GM12875 (cell line): ENCODE data around the gene KCNMA1.

Experiments used
- H3K4me3 ChIP-seq: one replicate; pipeline ENCODE4 v1.5.1; 2011; ENCODE audit warnings: low read depth, low read length, control low read depth
- CTCF ChIP-seq: IDR thresholded peaks from 2 replicates; pipeline ENCODE4 v1.5.1; 2011; ENCODE audit warnings: low read depth, mild to moderate bottlenecking, control low read depth, inconsistent platforms, low read length, moderate library complexity, borderline replicate concordance; ENCODE audit not compliant: insufficient read depth

Gene KCNMA1

GRCh38 chr10:77164616-77165311, 472.8 kb downstream of the KCNMA1 start:
- no peak for TF ChIP-seq CTCF

DNA sequence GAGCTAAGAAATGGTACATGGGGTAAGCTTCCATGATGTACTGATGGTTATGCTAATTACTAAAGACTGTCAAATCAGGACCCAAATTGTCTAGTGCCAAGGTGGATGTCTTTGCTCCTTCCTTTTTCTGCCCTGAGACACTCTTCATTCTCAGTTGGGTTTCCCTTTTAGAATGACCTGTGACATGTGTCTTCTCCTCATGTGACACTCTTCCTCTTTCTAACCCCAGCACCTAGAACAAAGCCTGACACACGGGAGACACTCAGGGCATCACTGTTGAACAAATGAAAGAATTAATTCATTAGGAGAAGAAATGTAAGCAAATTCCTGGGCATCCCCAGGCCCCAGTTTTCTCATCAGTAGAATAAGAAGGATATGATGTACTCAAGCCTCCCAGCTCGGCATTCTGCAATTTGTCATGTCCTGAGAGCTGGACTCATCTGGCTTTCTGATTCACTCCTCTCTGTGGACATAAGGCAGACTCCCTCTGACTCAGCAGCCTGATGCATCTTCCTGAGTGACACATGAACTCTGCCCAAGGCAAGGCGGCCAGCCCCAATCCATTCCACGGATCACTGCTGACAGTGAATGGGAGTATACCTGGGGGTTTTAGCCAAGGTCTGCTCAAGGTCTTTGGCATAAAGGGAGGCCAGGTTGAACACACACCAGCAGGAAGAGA, 473.8 kb downstream of the KCNMA1 start:
- no peak for TF ChIP-seq CTCF
- H3K4me3 ChIP-seq, result no peak overlapping the region

More at GRCh38 chr10:77164616-77165311, 472.8 kb downstream of the KCNMA1 start:
- no peak overlapping the region for H3K4me3 ChIP-seq

GRCh38 chr10:77162697-77163096, 474.9 kb downstream of the KCNMA1 start:
- TF ChIP-seq CTCF, result no peak
- H3K4me3 ChIP-seq, result no peak overlapping the region

GRCh38 chr10:77160679-77161078, 476.9 kb downstream of the KCNMA1 start:
- TF ChIP-seq CTCF, result no peak
- no peak overlapping the region for H3K4me3 ChIP-seq

DNA sequence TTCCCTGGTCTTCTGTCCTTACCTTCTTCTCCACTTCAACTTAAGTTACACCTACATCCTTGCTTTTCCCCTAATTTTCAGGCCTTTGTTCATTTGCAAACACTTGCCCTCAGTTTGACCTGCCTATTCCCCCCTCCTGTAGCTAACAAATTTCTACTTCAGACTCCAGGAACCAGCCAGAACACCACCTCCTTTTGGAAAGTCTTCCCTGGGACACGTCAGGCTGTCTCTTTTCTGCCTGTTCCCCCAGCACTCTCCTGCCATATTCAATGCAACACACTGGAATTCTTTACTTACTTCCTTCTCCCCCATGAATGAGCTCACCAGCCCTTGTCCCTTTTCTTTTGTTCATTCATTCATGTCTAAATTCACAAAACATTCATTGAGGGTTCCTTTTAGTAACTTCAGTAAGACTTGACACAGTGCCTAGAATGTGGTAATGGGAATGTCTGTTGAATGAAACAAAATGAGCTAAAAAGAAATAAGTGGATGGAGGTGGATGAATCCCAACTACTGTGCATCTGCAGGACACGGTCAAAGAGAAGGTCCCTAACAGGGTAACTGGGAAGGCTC, 478.0 kb downstream of the KCNMA1 start:
- TF ChIP-seq CTCF, result no peak
- H3K4me3 ChIP-seq, result no peak overlapping the region

DNA sequence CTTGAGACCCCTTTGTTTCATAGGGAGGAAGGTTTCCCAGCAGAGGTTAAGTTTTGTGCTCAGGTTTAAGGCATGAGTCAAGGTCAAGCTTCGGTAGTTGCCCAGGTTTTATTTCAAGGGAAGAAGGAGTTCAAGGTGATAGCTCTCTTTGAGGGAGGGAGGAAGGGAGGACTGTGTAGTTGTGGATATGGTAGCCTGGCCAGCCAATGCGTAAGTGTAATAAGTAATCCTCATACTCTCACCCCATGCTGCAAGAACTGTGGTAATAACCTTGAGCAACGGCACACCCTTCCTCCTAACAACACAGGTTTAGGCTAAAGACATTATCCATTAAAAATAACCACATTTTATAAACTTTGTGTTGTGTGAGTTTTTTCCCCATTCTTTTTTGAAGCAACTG, 478.9 kb downstream of the KCNMA1 start:
- no peak for TF ChIP-seq CTCF
- H3K4me3 ChIP-seq, result no peak overlapping the region

- no peak overlapping the region for H3K4me3 ChIP-seq
- TF ChIP-seq CTCF, result no peak
Observed at GRCh38 chr10:77157248-77158019, 480.2 kb downstream of the KCNMA1 start.
